ENCODE results near the gene LPAR6.

LPAR6 gene

GRCh38 chr13:48369988-48370387 is 42.9 kb downstream of the LPAR6 start:
- no peaks in the 10 kb centered on the region for H4K20me1 ChIP-seq (ENCODE audit: insufficient read depth, low read length)
- no peak overlapping the region for H3K9ac ChIP-seq (ENCODE audit: low read length)
- no peaks in the 10 kb centered on the region for H3K9me3 ChIP-seq (ENCODE audit: insufficient read depth, low read length)
- H3K79me2 ChIP-seq (ENCODE audit: low read length): no peaks in the 10 kb centered on the region
- H3K36me3 ChIP-seq (replicated peaks; ENCODE audit: low read depth, low read length): peaks cover 45% of the 10 kb centered on the region
- H3K4me1 ChIP-seq (ENCODE audit: low read length): no peaks in the 10 kb centered on the region
- no peaks in the 10 kb centered on the region for H3K27me3 ChIP-seq (ENCODE audit: low read depth, low read length)
- TF ChIP-seq EZH2phosphoT487 (IDR thresholded peaks at IDR 0.05; ENCODE audit: low read depth) (no peak), CTCF (IDR thresholded peaks at IDR 0.05; ENCODE audit: low read depth, low read length) (no peak)
- H3K27ac ChIP-seq (ENCODE audit: low read length): no peak overlapping the region
- H3K4me2 ChIP-seq (ENCODE audit: low read length): no peak overlapping the region
- no peak overlapping the region for H2AFZ ChIP-seq (ENCODE audit: low read depth, low read length)
- no peak overlapping the region for H3K4me3 ChIP-seq (ENCODE audit: low read length)

All from OCI-LY3 (cell line).